WERI-Rb-1 (cell line): ENCODE measurements around the gene ITSN1.

ENCODE experiments used
- DNase-seq: peaks from one replicate; pipeline ENCODE4 v3.0.0-alpha.2; 2020
- H3K27ac ChIP-seq: fragments of 250-450 bp; sonication (Bioruptor Pico); 2 replicates; pipeline ENCODE4 v1.5.1; 2020; ENCODE audit warnings: mild to moderate bottlenecking, moderate library complexity
- H3K27me3 ChIP-seq: fragments of 250-450 bp; sonication (Bioruptor Pico); 2 replicates; pipeline ENCODE4 v1.5.1; 2021; ENCODE audit warnings: mild to moderate bottlenecking, low read depth, moderate library complexity; ENCODE audit not compliant: insufficient read depth, severe bottlenecking
- H3K36me3 ChIP-seq: fragments of 250-450 bp; sonication (Bioruptor Pico); 2 replicates; pipeline ENCODE4 v1.5.1; 2020; ENCODE audit warnings: mild to moderate bottlenecking, moderate library complexity
- H3K4me3 ChIP-seq: 2 replicates; pipeline ENCODE4 v1.5.1; 2011; ENCODE audit warnings: low read depth, mild to moderate bottlenecking, control low read depth, low read length
- H3K9me3 ChIP-seq: fragments of 250-450 bp; sonication (Bioruptor Pico); 2 replicates; pipeline ENCODE4 v1.5.1; 2021; ENCODE audit warnings: mild to moderate bottlenecking, moderate library complexity; ENCODE audit not compliant: severe bottlenecking
- CTCF ChIP-seq: IDR thresholded peaks from 2 replicates; pipeline ENCODE4 v1.5.1; 2011; ENCODE audit warnings: low read depth, mild to moderate bottlenecking, control low read depth, inconsistent platforms, low read length

Gene ITSN1

DNA sequence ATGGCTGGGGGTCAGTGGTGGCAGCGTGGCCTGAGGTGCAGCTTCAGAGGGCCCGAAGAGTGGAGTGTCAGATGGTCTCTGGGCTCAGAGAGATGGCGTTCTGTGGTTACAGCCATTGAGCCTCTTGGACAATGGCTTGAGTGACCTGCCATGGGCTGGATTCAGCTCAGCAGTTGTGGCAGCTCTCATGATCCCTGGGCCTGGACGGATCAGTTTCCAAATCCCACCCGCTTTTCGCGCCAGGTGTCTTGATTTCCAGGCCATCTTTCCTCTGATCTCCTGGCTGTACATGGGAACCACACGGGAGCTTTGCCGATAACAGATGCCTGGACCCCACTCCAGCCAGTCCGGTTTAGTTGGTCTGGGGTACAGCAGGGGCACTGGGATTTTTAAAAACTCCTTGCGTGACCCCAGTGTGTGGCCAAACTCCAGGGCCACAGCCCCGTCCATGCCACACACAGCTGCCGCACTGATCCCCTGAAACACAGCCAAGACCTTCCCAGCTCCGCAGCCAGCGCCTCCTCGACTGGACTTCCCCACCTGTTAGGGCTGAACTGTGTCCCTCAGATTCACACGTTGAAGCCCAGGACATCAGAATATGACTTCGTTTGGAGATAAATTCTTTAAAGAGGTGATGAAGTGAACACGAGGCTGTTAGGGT lies 205.4 kb downstream of the ITSN1 start:
- H3K36me3 ChIP-seq, result 0 out of 2 replicates have a peak, but pooled peaks cover 3% of the 10 kb centered on the region
- no peak for DNase-seq
- peaks cover 6% of the 10 kb centered on the region for H3K9me3 ChIP-seq
- H3K27ac ChIP-seq, result no peak overlapping the region
- no peaks in the 10 kb centered on the region for H3K27me3 ChIP-seq
- no peak overlapping the region for H3K4me3 ChIP-seq
- TF ChIP-seq CTCF, result no peak

DNA sequence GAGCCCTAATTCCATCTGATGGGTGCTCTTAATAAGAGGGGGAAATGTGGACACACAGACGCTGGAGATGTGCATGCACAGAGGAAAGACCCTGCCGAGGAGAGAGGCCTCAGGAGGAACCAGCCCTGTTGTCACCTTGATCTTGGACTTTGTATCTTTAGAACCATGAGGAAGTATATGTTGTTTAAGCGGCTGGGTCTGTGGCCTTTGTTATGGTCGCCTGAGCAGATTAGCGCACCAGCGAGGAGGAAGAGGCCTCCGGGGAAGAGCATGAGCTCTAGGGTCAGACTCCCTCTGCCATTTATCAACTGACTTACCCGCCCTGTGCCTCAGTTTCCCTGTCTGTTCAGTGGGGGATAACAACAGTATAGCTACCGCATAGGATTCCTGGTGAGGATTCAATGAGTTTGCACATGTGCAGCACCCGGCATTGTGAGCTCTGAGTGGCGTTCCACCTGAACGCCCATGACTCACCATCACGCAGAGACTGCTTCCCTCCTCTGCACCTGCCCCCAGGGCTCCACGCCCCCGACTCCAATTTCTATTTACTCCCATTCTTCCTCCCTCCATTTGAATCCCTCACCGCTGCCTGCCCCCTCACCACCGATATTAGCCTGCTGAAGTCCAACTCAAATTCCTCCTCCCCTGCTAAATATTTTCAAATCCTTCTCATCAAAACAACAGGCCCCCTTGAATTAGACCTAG lies 206.1 kb downstream of the ITSN1 start:
- no peak for TF ChIP-seq CTCF
- Histone ChIP-seq H3K36me3 (0 out of 2 replicates have a peak, but pooled peaks cover 3% of the 10 kb centered on the region), H3K9me3 (peaks cover 6% of the 10 kb centered on the region), H3K27me3 (no peaks in the 10 kb centered on the region), H3K4me3 (no peak overlapping the region), H3K27ac (no peak overlapping the region)
- no peak for DNase-seq

DNA sequence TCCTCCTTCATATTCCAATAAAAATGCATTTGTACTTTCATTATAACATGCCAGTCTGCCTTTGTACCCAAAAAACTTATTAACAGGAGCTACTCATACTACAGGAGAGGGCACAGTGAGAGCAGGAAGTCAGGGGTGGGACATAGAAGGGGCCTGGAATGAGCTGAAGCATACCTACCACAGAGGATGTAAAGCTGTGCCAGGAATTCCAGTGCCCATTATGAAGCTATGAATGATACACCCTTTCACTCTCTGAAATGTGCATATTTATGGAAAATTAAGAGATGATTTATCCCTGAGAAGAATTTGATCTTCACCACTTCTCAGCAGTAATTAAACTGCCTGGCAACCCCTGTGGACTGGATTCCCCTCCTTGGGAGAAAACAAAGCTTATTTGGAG lies 207.5 kb downstream of the ITSN1 start:
- Histone ChIP-seq H3K9me3 (peaks cover 6% of the 10 kb centered on the region), H3K4me3 (no peak overlapping the region), H3K27ac (no peak overlapping the region), H3K36me3 (0 out of 2 replicates have a peak, but pooled peaks cover 3% of the 10 kb centered on the region), H3K27me3 (no peaks in the 10 kb centered on the region)
- no peak for TF ChIP-seq CTCF
- DNase-seq, result no peak

GRCh38 chr21:33850401-33850800 lies 208.1 kb downstream of the ITSN1 start:
- H3K27ac ChIP-seq, result no peak overlapping the region
- TF ChIP-seq CTCF, result no peak
- H3K27me3 ChIP-seq, result no peaks in the 10 kb centered on the region
- H3K4me3 ChIP-seq, result no peak overlapping the region
- no peak for DNase-seq
- 0 out of 2 replicates have a peak, but pooled peaks cover 3% of the 10 kb centered on the region for H3K36me3 ChIP-seq
- H3K9me3 ChIP-seq, result peaks cover 6% of the 10 kb centered on the region

DNA sequence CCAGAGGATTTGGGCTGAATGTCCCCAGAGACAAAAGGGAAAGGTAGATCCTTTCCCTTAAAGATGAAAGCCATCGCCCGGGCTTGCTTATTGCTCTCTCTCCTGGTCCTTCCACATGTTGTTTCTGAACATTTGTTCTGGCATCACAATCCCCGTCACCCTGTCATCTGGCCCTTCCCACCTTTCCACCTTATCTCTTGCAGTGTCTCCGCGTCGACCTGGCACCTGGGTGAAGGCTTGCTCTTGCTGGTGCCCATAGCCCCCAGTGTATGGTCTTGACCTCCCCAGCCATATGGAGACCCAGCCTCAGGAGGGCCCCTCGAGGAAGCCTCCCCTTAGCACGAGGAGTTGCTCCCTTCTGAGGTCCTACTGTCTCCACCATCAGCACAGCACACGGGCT lies 208.7 kb downstream of the ITSN1 start:
- no peak for TF ChIP-seq CTCF
- no peak overlapping the region for H3K4me3 ChIP-seq
- no peaks in the 10 kb centered on the region for H3K27me3 ChIP-seq
- H3K27ac ChIP-seq, result no peak overlapping the region
- H3K36me3 ChIP-seq, result 0 out of 2 replicates have a peak, but pooled peaks cover 3% of the 10 kb centered on the region
- no peak for DNase-seq
- H3K9me3 ChIP-seq, result peaks cover 6% of the 10 kb centered on the region
